PFSK-1 (cell line): ENCODE results near the gene WRAP73.

Source experiments
- POLR2AphosphoS5 ChIP-seq: IDR thresholded peaks from 2 replicates; pipeline ENCODE4 v1.6.1; 2012; ENCODE audit warnings: low read depth, mild to moderate bottlenecking, control low read depth, low read length, moderate library complexity
- SIN3A ChIP-seq: IDR thresholded peaks from 2 replicates; pipeline ENCODE4 v1.6.1; 2012; ENCODE audit warnings: mild to moderate bottlenecking, low read length, moderate library complexity, borderline replicate concordance; ENCODE audit not compliant: insufficient read depth
- TAF1 ChIP-seq: IDR thresholded peaks from 2 replicates; pipeline ENCODE4 v1.6.1; 2012; ENCODE audit warnings: low read length, control low read depth, borderline replicate concordance; ENCODE audit not compliant: insufficient read depth
- TF ChIP-seq, protein P1 (sequence below), 2 experiments: IDR thresholded peaks; 2 replicates each; pipeline versions ENCODE4 v1.6.1 to v1.8.0; 2011 to 2012; ENCODE audit warnings: low read depth in 2 of 2, low read length in 2 of 2, control low read depth in 1 of 2, inconsistent platforms in 1 of 2, mild to moderate bottlenecking in 1 of 2, moderate library complexity in 1 of 2; ENCODE audit not compliant: insufficient read depth in 1 of 2

- TF ChIP-seq TAF1 (no peak), SIN3A (no peak), POLR2AphosphoS5 (no peak)
- TF ChIP-seq, protein P1, sequence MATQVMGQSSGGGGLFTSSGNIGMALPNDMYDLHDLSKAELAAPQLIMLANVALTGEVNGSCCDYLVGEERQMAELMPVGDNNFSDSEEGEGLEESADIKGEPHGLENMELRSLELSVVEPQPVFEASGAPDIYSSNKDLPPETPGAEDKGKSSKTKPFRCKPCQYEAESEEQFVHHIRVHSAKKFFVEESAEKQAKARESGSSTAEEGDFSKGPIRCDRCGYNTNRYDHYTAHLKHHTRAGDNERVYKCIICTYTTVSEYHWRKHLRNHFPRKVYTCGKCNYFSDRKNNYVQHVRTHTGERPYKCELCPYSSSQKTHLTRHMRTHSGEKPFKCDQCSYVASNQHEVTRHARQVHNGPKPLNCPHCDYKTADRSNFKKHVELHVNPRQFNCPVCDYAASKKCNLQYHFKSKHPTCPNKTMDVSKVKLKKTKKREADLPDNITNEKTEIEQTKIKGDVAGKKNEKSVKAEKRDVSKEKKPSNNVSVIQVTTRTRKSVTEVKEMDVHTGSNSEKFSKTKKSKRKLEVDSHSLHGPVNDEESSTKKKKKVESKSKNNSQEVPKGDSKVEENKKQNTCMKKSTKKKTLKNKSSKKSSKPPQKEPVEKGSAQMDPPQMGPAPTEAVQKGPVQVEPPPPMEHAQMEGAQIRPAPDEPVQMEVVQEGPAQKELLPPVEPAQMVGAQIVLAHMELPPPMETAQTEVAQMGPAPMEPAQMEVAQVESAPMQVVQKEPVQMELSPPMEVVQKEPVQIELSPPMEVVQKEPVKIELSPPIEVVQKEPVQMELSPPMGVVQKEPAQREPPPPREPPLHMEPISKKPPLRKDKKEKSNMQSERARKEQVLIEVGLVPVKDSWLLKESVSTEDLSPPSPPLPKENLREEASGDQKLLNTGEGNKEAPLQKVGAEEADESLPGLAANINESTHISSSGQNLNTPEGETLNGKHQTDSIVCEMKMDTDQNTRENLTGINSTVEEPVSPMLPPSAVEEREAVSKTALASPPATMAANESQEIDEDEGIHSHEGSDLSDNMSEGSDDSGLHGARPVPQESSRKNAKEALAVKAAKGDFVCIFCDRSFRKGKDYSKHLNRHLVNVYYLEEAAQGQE (IDR thresholded peaks at IDR 0.05; ENCODE audit: insufficient read depth in 1 of 2, low read depth in 2 of 2, low read length in 2 of 2): no peak
Measured at GRCh38 chr1:3646596-3646995, 3.3 kb downstream of the WRAP73 start.
